Rectal smooth muscle tissue (tissue), 1 donor: Measurements from ENCODE around the gene SCG5.

Experiments used
- H3K27ac ChIP-seq: one replicate; pipeline ENCODE4 v1.7.0; 2013; ENCODE audit warnings: low read depth, low read length, inconsistent platforms
- H3K27me3 ChIP-seq: one replicate; pipeline ENCODE4 v1.7.0; 2013; ENCODE audit warnings: low read length; ENCODE audit not compliant: control insufficient read depth, insufficient read depth
- H3K36me3 ChIP-seq: one replicate; pipeline ENCODE4 v1.7.0; 2013; ENCODE audit warnings: low read length; ENCODE audit not compliant: control insufficient read depth, insufficient read depth
- H3K4me1 ChIP-seq: one replicate; pipeline ENCODE4 v1.7.0; 2013; ENCODE audit warnings: low read length; ENCODE audit not compliant: control insufficient read depth, insufficient read depth
- H3K4me3 ChIP-seq: one replicate; pipeline ENCODE4 v1.7.0; 2013; ENCODE audit warnings: low read length
- H3K9ac ChIP-seq: one replicate; pipeline ENCODE4 v1.7.0; 2013; ENCODE audit warnings: low read length

The SCG5 gene

DNA sequence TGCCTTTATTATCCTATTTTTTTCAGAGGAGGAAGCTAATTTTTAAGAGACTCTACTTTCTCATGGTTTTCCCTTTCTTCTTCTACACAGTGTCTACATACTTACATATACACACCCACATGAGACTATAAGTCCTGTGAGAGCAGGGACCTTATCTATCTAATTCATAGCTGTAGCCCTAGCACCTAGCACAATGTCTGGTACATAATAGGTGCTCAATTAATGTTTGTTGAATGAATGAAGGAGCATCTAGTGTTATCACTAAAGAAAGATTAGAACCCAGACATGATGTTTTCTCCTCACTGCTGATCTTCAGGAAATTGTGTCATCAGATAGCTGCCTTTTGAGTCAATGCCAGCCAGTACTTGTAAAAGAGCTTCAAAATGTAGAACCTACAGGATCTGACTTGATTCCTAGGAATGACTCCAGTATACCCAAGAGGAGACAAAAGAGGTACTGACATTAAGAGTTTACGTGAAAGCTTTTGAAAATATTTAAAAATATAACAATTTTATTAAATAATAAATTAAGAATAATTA lies 2.5 kb downstream of the SCG5 start:
- Histone ChIP-seq H3K36me3 (no peaks in the 10 kb centered on the region), H3K4me1 (no peaks in the 10 kb centered on the region), H3K4me3 (no peak overlapping the region), H3K27ac (no peak overlapping the region), H3K27me3 (no peaks in the 10 kb centered on the region), H3K9ac (no peak overlapping the region)

DNA sequence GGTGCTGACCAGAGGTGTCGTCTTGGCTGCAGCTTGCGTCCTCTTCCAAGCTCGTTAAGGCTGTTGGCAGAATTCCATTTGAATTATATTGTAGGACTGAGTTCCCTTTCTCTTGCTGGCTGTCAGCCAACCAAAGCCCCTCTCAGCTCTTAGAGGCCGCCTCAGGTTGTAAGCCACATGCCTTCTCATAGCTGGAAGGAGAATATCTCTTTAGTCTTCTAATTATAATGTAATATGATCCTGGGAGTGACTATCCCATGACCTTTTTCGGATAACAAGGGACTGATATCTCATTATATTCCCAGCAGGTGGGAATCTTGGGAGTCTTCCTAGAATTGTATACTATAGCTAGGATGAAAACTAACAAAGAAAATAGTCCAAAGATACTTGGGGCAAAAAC lies 4.8 kb downstream of the SCG5 start:
- H3K9ac ChIP-seq: no peak overlapping the region
- H3K27ac ChIP-seq: no peak overlapping the region
- H3K27me3 ChIP-seq: no peaks in the 10 kb centered on the region

DNA sequence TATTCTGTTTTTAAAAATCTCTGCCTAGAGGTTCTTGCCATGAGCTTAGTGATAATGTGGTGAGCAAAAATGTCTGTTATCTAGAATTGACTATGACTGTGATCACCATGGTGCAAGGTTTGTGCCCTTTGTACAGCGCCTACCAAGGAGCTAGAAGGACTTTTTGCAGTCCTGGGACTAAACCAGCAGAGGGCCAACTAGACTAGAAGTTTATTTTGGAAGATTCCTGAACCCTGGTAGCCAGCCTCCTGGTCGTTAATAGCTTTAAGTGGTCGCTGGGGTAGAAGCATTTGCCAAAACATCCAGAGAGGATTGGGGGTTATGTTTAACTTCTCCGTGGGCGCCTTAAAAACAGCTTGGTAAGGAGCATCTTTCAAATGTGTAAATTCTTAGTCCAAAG lies 7.8 kb downstream of the SCG5 start:
- Histone ChIP-seq H3K27me3 (no peaks in the 10 kb centered on the region), H3K27ac (no peak overlapping the region), H3K9ac (no peak overlapping the region), H3K36me3 (no peaks in the 10 kb centered on the region), H3K4me1 (no peaks in the 10 kb centered on the region), H3K4me3 (no peak overlapping the region)

More for the DNA sequence above, 4.8 kb downstream of the SCG5 start:
- no peaks in the 10 kb centered on the region for H3K36me3 ChIP-seq
- no peaks in the 10 kb centered on the region for H3K4me1 ChIP-seq
- H3K4me3 ChIP-seq: no peak overlapping the region

DNA sequence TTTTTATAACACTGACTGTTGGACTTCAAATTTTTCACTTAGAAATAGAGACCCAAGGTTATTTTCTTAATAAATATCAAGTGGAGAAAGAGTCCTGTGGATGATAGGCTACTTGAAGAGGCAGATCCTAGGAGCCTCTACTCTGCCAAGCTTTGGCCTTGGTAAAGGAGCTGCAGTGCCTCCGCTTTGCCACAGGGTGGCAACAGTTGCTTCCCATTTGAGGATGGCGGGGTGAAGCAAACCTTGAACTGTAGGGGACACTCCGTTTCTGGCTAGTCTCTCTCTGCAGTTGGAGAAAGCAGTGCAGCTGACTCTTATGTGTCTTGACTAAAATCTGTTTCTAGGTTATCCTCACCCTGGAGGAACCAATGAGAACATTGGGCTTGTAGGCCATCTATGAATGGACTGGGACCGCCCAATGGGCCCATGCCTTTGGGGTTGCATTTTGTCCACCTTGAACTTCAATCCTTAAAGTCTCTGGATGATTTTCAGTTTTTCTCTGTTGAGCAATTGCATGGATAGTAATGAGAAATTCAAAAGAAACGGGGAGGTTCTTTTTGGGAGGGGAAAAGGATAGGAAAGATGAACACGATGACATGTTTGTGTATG lies 9.8 kb downstream of the SCG5 start:
- H3K36me3 ChIP-seq: no peaks in the 10 kb centered on the region
- H3K27ac ChIP-seq: no peak overlapping the region
- no peaks in the 10 kb centered on the region for H3K27me3 ChIP-seq
- H3K4me1 ChIP-seq: no peaks in the 10 kb centered on the region
- H3K4me3 ChIP-seq: no peak overlapping the region
- no peak overlapping the region for H3K9ac ChIP-seq

DNA sequence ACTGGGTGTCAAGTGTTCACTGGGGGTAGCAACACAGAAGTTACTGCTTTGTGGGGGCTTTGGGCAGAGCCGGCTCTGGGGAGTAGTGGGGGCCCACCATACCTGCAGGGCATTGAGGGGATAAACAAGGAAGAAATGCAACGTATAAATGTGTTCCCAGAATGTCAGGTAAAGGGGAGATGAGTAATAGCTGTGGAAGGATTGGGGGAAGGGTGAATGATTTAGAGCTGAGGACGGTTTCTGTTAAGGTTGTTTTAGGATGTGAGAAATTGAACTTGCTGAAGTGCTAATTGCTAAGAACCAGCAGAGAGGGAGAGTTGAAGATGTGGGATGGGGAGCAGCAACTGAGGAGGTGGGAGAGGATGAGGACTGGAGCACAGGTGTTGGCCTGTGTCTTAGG lies 10.7 kb downstream of the SCG5 start:
- Histone ChIP-seq H3K4me3 (no peak overlapping the region), H3K9ac (no peak overlapping the region), H3K27me3 (no peaks in the 10 kb centered on the region), H3K4me1 (no peaks in the 10 kb centered on the region), H3K36me3 (no peaks in the 10 kb centered on the region), H3K27ac (no peak overlapping the region)

DNA sequence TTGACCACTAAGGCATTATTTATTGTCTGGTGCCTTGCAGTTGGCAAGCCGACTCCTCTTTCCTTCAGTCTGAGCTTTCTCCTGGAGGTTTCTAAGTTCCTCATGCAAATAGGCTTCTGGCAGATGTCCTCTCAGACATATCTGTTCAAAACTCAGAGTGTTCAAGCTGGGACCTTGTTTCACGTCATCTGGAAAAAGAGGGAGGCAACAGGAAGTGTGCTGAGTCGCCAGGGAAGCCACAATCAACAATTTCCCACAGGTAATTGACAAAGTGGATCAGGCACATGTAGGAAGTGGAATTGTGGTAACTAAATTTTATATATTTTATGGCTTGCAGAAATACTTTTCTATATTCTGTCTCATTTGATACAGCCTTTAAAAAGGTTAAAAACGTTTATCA lies 14.6 kb downstream of the SCG5 start:
- no peak overlapping the region for H3K27ac ChIP-seq
- H3K4me3 ChIP-seq: no peak overlapping the region
- H3K4me1 ChIP-seq: no peaks in the 10 kb centered on the region
- H3K36me3 ChIP-seq: no peaks in the 10 kb centered on the region
- H3K27me3 ChIP-seq: no peaks in the 10 kb centered on the region
- H3K9ac ChIP-seq: no peak overlapping the region

DNA sequence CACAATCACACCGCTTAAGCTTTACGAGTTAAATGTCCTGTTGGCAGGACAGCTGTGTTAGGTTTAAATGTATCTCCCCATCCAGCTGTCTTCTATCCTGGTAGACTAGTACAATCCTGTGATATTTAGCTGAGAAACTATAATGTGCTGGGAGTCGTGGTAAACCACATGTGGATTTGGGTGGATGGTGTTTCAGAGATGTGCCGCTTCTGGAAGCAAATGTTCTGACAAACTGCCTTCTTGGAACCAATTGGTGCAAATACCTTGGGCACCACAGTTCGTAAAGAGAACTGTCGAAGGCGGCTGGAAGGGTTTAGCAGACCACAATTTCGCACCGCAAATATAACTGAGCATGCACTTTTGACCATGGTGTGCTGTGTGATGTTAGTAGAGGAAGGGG lies 15.0 kb downstream of the SCG5 start:
- H3K27ac ChIP-seq: no peak overlapping the region
- H3K4me1 ChIP-seq: no peaks in the 10 kb centered on the region
- H3K9ac ChIP-seq: no peak overlapping the region
- no peak overlapping the region for H3K4me3 ChIP-seq
- no peaks in the 10 kb centered on the region for H3K27me3 ChIP-seq
- H3K36me3 ChIP-seq: no peaks in the 10 kb centered on the region

DNA sequence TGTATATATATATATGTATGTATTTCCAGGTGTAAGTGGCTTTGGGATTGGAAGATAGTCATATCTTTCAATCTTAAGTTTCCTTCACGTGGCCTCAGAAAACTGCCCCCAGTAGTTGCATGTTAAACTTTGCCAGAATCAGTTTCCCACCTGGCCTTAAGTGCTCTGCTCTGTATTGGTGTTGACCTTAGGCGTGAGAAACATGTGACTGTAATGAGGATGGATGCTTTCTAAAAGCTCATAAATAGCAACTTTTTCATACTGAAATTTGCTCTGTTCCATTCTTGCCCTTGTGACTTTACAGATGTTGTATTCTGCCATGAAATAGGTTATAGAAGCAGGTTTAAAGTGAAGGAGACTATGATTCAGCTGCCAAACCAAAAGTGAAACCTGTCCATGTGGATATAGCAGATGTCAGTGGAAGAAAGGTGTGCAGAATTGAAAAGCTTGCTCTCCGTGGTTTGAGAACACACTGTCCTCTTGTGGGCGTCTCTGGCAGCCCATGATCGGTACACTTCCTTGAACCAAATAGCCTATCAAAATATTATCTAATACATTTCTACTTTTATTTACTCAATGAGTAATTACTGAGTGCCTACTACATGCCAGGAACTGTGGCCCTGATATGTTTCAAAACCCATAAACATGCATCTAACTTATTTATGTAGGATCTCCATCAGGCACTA lies 15.8 kb downstream of the SCG5 start:
- Histone ChIP-seq H3K9ac (no peak overlapping the region), H3K36me3 (no peaks in the 10 kb centered on the region), H3K27me3 (no peaks in the 10 kb centered on the region), H3K4me1 (no peaks in the 10 kb centered on the region), H3K4me3 (no peak overlapping the region), H3K27ac (no peak overlapping the region)

DNA sequence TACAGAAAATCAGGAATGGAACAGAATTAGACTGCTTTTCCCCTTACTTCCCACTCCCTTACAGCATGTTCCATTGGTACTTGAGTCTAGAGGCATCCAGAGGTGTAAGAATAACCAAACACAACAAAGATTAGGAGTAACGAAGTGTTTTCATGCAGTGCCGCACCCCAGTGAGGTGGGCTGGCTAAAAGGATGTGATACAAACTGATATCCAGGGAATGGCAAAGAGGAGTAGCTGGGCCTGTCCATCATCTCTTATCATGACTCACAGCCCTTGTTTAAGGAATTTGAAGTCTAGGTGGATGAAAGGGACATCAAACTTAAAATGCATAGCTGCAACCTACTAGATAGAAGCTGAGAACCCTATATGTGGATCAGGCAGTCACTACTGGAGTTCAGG lies 16.4 kb downstream of the SCG5 start:
- no peaks in the 10 kb centered on the region for H3K4me1 ChIP-seq
- H3K27me3 ChIP-seq: no peaks in the 10 kb centered on the region
- no peak overlapping the region for H3K27ac ChIP-seq
- H3K9ac ChIP-seq: no peak overlapping the region
- H3K36me3 ChIP-seq: no peaks in the 10 kb centered on the region
- no peak overlapping the region for H3K4me3 ChIP-seq

DNA sequence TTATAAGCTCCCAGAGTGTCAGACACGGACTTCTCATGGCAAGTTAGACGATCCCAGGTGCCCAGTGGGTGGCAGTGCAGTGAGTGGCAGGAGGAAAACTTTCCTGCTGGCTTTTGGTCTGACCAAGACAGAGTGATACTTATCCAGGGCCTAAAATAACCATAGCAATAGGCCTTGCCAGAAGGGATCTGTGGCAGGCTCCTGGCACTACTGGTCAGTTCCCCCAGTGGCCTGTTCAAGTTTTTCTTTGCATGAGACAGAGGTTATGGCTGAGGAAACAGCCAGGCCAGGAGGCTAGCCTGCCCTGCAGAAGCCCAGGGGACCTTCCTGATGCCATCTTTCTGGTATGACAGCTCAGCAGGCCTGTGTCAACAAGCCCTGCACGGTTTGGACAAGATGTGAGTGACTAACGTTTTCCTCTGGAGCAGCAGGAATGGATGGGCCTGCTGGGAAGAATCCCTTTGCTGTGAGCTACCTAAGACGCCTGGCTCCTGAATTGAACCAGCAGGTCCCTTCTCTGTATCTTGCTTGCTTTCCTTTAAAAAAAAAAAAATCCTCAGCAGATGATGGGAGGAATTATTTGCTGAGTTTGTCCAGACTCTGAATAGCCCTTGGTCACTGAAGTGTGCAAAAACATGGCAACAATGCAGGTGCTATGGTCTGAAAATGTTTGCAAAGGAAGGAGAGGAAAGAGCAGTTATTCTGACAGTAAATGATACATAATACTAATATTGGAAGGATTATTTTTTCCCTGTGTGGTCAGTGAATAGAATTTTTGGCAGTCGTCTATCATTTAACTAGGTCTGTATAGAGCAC lies 18.0 kb downstream of the SCG5 start:
- H3K9ac ChIP-seq: no peak overlapping the region
- no peaks in the 10 kb centered on the region for H3K27me3 ChIP-seq
- H3K4me1 ChIP-seq: no peaks in the 10 kb centered on the region
- no peaks in the 10 kb centered on the region for H3K36me3 ChIP-seq
- H3K4me3 ChIP-seq: no peak overlapping the region
- no peak overlapping the region for H3K27ac ChIP-seq

DNA sequence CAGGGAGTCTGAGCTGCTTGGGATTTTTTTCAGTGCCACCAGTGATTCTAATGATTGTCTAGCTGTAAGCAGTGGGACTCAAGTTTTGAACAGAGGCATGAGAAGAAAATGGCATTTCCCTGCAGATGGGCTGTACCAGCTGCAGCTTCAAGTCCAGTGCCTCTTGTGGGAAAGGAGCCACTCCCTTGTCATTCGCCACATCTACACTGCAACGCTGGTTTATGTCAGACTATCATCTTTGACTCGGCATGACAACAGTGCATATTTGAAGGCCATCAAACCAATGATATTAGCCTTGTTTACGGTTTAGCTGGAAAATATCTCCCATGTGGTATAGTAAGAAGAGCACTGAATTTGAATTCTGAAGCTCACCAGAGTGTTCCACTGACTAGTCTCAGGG lies 22.2 kb downstream of the SCG5 start:
- H3K4me1 ChIP-seq: no peaks in the 10 kb centered on the region
- H3K9ac ChIP-seq: no peak overlapping the region
- H3K27me3 ChIP-seq: no peaks in the 10 kb centered on the region
- no peak overlapping the region for H3K27ac ChIP-seq
- H3K36me3 ChIP-seq: no peaks in the 10 kb centered on the region
- H3K4me3 ChIP-seq: no peak overlapping the region

DNA sequence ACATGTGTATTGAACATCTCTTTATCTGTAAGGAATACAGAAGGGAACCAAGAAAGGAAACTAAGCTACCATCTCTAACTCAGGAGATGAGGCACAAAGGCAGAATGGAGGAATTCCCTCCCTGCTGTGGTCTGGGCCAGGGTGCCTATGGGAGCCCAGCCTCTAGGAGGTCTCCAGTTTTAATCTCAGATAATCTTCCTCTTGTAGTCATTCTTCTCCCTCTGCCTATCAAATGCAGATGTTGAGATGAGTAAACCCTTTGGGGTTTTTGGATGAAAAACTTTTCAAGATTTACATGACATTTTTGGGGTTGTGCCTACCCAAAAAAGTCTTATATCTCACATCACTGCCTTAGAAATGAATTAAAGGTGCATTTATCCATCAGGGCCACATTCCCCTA lies 23.3 kb downstream of the SCG5 start:
- Histone ChIP-seq H3K4me3 (no peak overlapping the region), H3K36me3 (no peaks in the 10 kb centered on the region), H3K9ac (no peak overlapping the region), H3K27ac (no peak overlapping the region), H3K27me3 (no peaks in the 10 kb centered on the region), H3K4me1 (no peaks in the 10 kb centered on the region)
